SU-DHL-6 (cell line): ENCODE data around the gene HUS1.

Source experiments
- H2AFZ ChIP-seq: fragments of 200-600 bp; sonication (generic); 2 replicates; pipeline ENCODE4 v1.6.1; 2014; ENCODE audit warnings: low read depth, mild to moderate bottlenecking, moderate library complexity, mixed read lengths, antibody characterized with exemption, low read length; ENCODE audit not compliant: severe bottlenecking
- H3F3A ChIP-seq: fragments of 200-600 bp; shearing (Covaris generic); 2 replicates; pipeline ENCODE4 v1.6.0; 2016; ENCODE audit warnings: antibody characterized with exemption, mild to moderate bottlenecking; ENCODE audit not compliant: insufficient read depth
- H3K27ac ChIP-seq: fragments of 200-600 bp; sonication (generic); 2 replicates; pipeline ENCODE4 v1.5.1; 2016; ENCODE audit warnings: low read depth, mild to moderate bottlenecking, low read length, moderate library complexity, mixed read lengths
- H3K27me3 ChIP-seq: fragments of 200-600 bp; sonication (generic), shearing (Covaris generic); 2 replicates; pipeline ENCODE4 v1.6.0; 2014; ENCODE audit warnings: mild to moderate bottlenecking, low read length
- H3K36me3 ChIP-seq: fragments of 200-600 bp; sonication (generic); 2 replicates; pipeline ENCODE4 v1.6.1; 2014; ENCODE audit warnings: mild to moderate bottlenecking, low read length, mixed read lengths
- H3K4me2 ChIP-seq: fragments of 300-600, 200-600 bp; shearing (Covaris generic), sonication (generic); 2 replicates; pipeline ENCODE4 v1.6.0; 2014; ENCODE audit warnings: low read length, low read depth, mild to moderate bottlenecking; ENCODE audit not compliant: poor library complexity, severe bottlenecking
- H3K4me3 ChIP-seq: fragments of 200-600 bp; sonication (generic); 2 replicates; pipeline ENCODE4 v1.5.1; 2014; ENCODE audit warnings: antibody characterized with exemption, low read length, mild to moderate bottlenecking, mixed read lengths; ENCODE audit not compliant: insufficient read depth, poor library complexity, severe bottlenecking
- H3K79me2 ChIP-seq: fragments of 200-600 bp; sonication (generic); 2 replicates; pipeline ENCODE4 v1.6.1; 2014; ENCODE audit warnings: mild to moderate bottlenecking, low read length, moderate library complexity; ENCODE audit not compliant: insufficient read depth
- H3K9ac ChIP-seq: fragments of 200-600 bp; sonication (generic); 2 replicates; pipeline ENCODE4 v1.7.0; 2014; ENCODE audit warnings: mild to moderate bottlenecking, low read length
- H3K9me2 ChIP-seq: fragments of 200-600 bp; sonication (generic); replicated peaks from 2 replicates; pipeline ENCODE4 v1.6.1; 2014; ENCODE audit warnings: low read length; ENCODE audit not compliant: insufficient read depth
- H3K9me3 ChIP-seq: fragments of 200-600 bp; sonication (generic); 2 replicates; pipeline ENCODE4 v1.6.1; 2014; ENCODE audit warnings: low read length, mixed read lengths; ENCODE audit not compliant: insufficient read depth
- H4K20me1 ChIP-seq: fragments of 200-600 bp; sonication (generic); 2 replicates; pipeline ENCODE4 v1.6.1; 2014; ENCODE audit warnings: low read depth, mild to moderate bottlenecking, antibody characterized with exemption, low read length, moderate library complexity, mixed read lengths
- CTCF ChIP-seq: fragments of 200-600 bp; sonication (generic); IDR thresholded peaks from one replicate; pipeline ENCODE4 v1.5.1; 2017; ENCODE audit warnings: antibody characterized with exemption, mild to moderate bottlenecking, low read length, moderate library complexity; ENCODE audit not compliant: insufficient read depth, poor library complexity, severe bottlenecking
- EZH2phosphoT487 ChIP-seq: fragments of 200-600 bp; sonication (generic), shearing (Covaris generic); conservative IDR thresholded peaks from 2 replicates; pipeline ENCODE4 v1.6.1; 2018; ENCODE audit warnings: mild to moderate bottlenecking, antibody characterized with exemption, low read length, moderate library complexity, mixed read lengths

The HUS1 gene

DNA sequence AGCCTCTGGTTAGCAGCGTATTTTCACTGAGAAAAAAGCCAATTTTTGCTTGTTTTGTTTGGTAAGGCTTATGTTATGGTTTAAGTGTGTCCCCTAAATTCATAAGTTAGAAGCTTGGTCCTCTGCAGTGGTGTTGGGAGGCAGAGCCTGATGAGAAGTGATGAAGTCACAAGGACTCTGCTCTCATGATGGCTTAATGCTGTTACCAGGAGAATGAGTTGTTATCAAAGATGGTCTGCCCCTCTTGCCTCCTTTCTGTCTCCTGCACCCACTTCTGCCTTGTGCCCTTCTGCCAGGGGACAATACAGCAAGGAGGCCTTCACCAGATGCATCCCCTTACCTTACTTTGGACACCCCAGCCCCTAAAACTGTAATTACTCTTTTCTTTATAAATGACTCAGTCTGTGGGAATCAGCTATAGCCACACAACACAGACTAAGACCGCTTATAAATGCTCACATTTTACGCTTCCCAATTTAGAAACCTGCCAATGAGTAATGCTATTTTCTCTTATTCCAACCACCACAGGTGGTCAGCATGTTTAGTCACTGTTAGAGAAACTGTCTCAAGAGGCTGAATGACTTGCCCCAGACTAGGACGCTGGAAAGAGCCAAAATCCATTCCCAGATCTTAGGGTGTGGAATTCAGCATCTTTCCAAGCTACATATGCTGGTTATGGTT, 25.0 kb downstream of the HUS1 start:
- TF ChIP-seq EZH2phosphoT487 = no peak
- no peak for TF ChIP-seq CTCF
- H4K20me1 ChIP-seq = no peaks in the 10 kb centered on the region
- H3K4me2 ChIP-seq = no peak overlapping the region
- H3K36me3 ChIP-seq = peaks cover 22% of the 10 kb centered on the region; the same call in 1 of the 2 replicates
- H2AFZ ChIP-seq = no peak overlapping the region
- H3K4me3 ChIP-seq = no peak overlapping the region
- H3K9me2 ChIP-seq = no peaks in the 10 kb centered on the region
- no peak overlapping the region for H3K27ac ChIP-seq
- H3K9me3 ChIP-seq = no peaks in the 10 kb centered on the region
- no peak overlapping the region for H3K9ac ChIP-seq
- no peaks in the 10 kb centered on the region; the same call in 1 of the 2 replicates for H3F3A ChIP-seq
- H3K27me3 ChIP-seq = no peaks in the 10 kb centered on the region
- no peaks in the 10 kb centered on the region for H3K79me2 ChIP-seq

DNA sequence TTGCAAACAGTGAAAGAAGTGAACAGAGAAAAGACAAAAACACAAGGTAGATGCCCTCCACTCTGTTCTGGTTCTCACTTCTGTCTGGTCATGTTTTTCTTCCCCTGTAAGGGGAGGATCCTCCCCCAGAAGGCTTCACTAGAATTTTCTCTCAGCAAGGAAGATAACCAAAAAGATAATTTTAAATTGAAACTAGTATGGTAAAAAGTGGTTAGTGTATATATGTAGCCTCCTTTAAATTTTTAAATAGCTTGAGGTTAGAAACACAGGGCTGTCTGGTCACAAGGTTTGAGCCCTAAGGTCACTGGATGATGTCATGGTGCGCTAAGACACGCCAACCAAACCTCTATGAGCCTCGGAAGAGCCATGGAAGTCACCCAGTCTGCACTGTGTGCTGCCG, 25.6 kb downstream of the HUS1 start:
- H3K27me3 ChIP-seq = no peaks in the 10 kb centered on the region
- H3K4me3 ChIP-seq = no peak overlapping the region
- no peaks in the 10 kb centered on the region; the same call in 1 of the 2 replicates for H3F3A ChIP-seq
- H3K9ac ChIP-seq = no peak overlapping the region
- no peaks in the 10 kb centered on the region for H3K9me2 ChIP-seq
- H3K4me2 ChIP-seq = no peak overlapping the region
- H3K36me3 ChIP-seq = peaks cover 22% of the 10 kb centered on the region; the same call in 1 of the 2 replicates
- no peaks in the 10 kb centered on the region for H4K20me1 ChIP-seq
- H3K9me3 ChIP-seq = no peaks in the 10 kb centered on the region
- no peak overlapping the region for H3K27ac ChIP-seq
- H2AFZ ChIP-seq = no peak overlapping the region
- TF ChIP-seq CTCF (no peak), EZH2phosphoT487 (no peak)
- H3K79me2 ChIP-seq = no peaks in the 10 kb centered on the region

DNA sequence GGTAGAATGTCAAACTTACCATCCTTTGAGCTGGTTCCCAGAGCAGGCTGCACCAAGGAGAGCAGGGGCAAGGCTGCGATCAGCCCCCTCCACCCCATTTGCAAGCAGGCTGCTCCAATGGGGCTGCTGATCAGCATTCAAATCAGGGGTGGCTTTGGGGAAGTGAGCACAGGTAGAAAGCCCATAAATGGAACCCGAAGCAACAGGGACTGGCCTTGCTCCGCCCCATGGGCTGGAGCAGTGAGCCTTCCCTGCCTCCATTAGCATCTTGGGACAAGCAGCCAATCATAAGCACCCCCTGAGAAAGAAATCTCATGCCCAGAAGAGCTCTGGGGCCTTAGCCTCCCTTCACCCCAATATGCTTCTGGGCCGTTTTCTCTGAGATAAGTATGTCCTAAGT, 27.2 kb downstream of the HUS1 start:
- H3K9me3 ChIP-seq = no peaks in the 10 kb centered on the region
- H3F3A ChIP-seq = no peaks in the 10 kb centered on the region; the same call in 1 of the 2 replicates
- H4K20me1 ChIP-seq = no peaks in the 10 kb centered on the region
- no peaks in the 10 kb centered on the region for H3K9me2 ChIP-seq
- TF ChIP-seq EZH2phosphoT487 (no peak), CTCF (no peak)
- no peaks in the 10 kb centered on the region for H3K79me2 ChIP-seq
- no peak overlapping the region for H3K9ac ChIP-seq
- H3K27ac ChIP-seq = no peak overlapping the region
- no peak overlapping the region for H3K4me2 ChIP-seq
- no peak overlapping the region for H3K4me3 ChIP-seq
- H3K27me3 ChIP-seq = no peaks in the 10 kb centered on the region
- peaks cover 18% of the 10 kb centered on the region; the same call in 1 of the 2 replicates for H3K36me3 ChIP-seq
- no peak overlapping the region for H2AFZ ChIP-seq
